ENCODE data around the gene RGL1. TPM values are rescaled to one million over a fixed set of nuclear protein-coding genes. Genes with fewer than 3 reads are reported as not detected.

Gene RGL1
- total RNA-seq, 1 experiment from 2014 or later, result 28.2 TPM

- Histone ChIP-seq H3K27ac (no peak overlapping the region), H3K4me3 (no peak overlapping the region), H3K27me3 (replicated peaks) (no peaks in the 10 kb centered on the region), H3K9me3 (replicated peaks) (no peaks in the 10 kb centered on the region), H3K36me3 (peaks cover 54% of the 10 kb centered on the region), H3K4me1 (replicated peaks) (peaks cover 13% of the 10 kb centered on the region)
- DNase-seq (ENCODE audit: low read depth in 1 of 2, low spot score in 2 of 2), result no peak
Observed at GRCh38 chr1:183918589-183918988, 113.7 kb downstream of the RGL1 start.

- H3K27me3 ChIP-seq (replicated peaks), result no peaks in the 10 kb centered on the region
- no peaks in the 10 kb centered on the region for H3K9me3 ChIP-seq (replicated peaks)
- DNase-seq (ENCODE audit: low read depth in 1 of 2, low spot score in 2 of 2), result no peak
- no peak overlapping the region for H3K27ac ChIP-seq
- H3K36me3 ChIP-seq, result peaks cover 50% of the 10 kb centered on the region
- no peak overlapping the region for H3K4me3 ChIP-seq
- peaks cover 9% of the 10 kb centered on the region for H3K4me1 ChIP-seq (replicated peaks)
Observed at GRCh38 chr1:183920651-183921050, 115.7 kb downstream of the RGL1 start.

- Histone ChIP-seq H3K36me3 (peaks cover 44% of the 10 kb centered on the region), H3K4me1 (replicated peaks) (no peaks in the 10 kb centered on the region), H3K27me3 (replicated peaks) (no peaks in the 10 kb centered on the region), H3K9me3 (replicated peaks) (no peaks in the 10 kb centered on the region), H3K4me3 (no peak overlapping the region), H3K27ac (no peak overlapping the region)
- DNase-seq (ENCODE audit: low read depth in 1 of 2, low spot score in 2 of 2), result no peak
Observed at GRCh38 chr1:183922197-183922596, 117.3 kb downstream of the RGL1 start.

- peaks cover 38% of the 10 kb centered on the region for H3K36me3 ChIP-seq
- no peaks in the 10 kb centered on the region for H3K4me1 ChIP-seq (replicated peaks)
- DNase-seq (ENCODE audit: low read depth in 1 of 2, low spot score in 2 of 2), result no peak
- no peaks in the 10 kb centered on the region for H3K9me3 ChIP-seq (replicated peaks)
- H3K27ac ChIP-seq, result no peak overlapping the region
- no peak overlapping the region for H3K4me3 ChIP-seq
- H3K27me3 ChIP-seq (replicated peaks), result no peaks in the 10 kb centered on the region
Observed at GRCh38 chr1:183925947-183926346, 121.0 kb downstream of the RGL1 start.

- H3K27me3 ChIP-seq (replicated peaks), result no peaks in the 10 kb centered on the region
- peaks cover 33% of the 10 kb centered on the region for H3K36me3 ChIP-seq
- no peak for DNase-seq (ENCODE audit: low read depth in 1 of 2, low spot score in 2 of 2)
- H3K27ac ChIP-seq, result no peak overlapping the region
- H3K4me1 ChIP-seq (replicated peaks), result no peaks in the 10 kb centered on the region
- H3K4me3 ChIP-seq, result no peak overlapping the region
- no peaks in the 10 kb centered on the region for H3K9me3 ChIP-seq (replicated peaks)
Observed at GRCh38 chr1:183926983-183927382, 122.1 kb downstream of the RGL1 start.

- H3K4me1 ChIP-seq (replicated peaks), result no peaks in the 10 kb centered on the region
- peaks cover 7% of the 10 kb centered on the region for H3K36me3 ChIP-seq
- H3K4me3 ChIP-seq, result no peak overlapping the region
- H3K27me3 ChIP-seq (replicated peaks), result no peaks in the 10 kb centered on the region
- no peaks in the 10 kb centered on the region for H3K9me3 ChIP-seq (replicated peaks)
- no peak for DNase-seq (ENCODE audit: low read depth in 1 of 2, low spot score in 2 of 2)
- no peak overlapping the region for H3K27ac ChIP-seq
Observed at GRCh38 chr1:183931646-183932271, 126.8 kb downstream of the RGL1 start.

GRCh38 chr1:183932412-183932811 lies 127.5 kb downstream of the RGL1 start:
- no peak for DNase-seq (ENCODE audit: low read depth in 1 of 2, low spot score in 2 of 2)
- H3K36me3 ChIP-seq, result peaks cover 4% of the 10 kb centered on the region
- H3K4me3 ChIP-seq, result no peak overlapping the region
- no peaks in the 10 kb centered on the region for H3K4me1 ChIP-seq (replicated peaks)
- H3K27me3 ChIP-seq (replicated peaks), result no peaks in the 10 kb centered on the region
- no peaks in the 10 kb centered on the region for H3K9me3 ChIP-seq (replicated peaks)
- H3K27ac ChIP-seq, result no peak overlapping the region

GRCh38 chr1:183933528-183934179 lies 128.7 kb downstream of the RGL1 start:
- Histone ChIP-seq H3K4me3 (no peak overlapping the region), H3K27me3 (replicated peaks) (no peaks in the 10 kb centered on the region), H3K36me3 (no peaks in the 10 kb centered on the region), H3K9me3 (replicated peaks) (no peaks in the 10 kb centered on the region), H3K27ac (no peak overlapping the region), H3K4me1 (replicated peaks) (no peaks in the 10 kb centered on the region)
- no peak for DNase-seq (ENCODE audit: low read depth in 1 of 2, low spot score in 2 of 2)

- H3K4me1 ChIP-seq (replicated peaks), result no peaks in the 10 kb centered on the region
Observed at GRCh38 chr1:183934314-183934713, 129.4 kb downstream of the RGL1 start.

GRCh38 chr1:183936009-183936408 lies 131.1 kb downstream of the RGL1 start:
- H3K27me3 ChIP-seq (replicated peaks), result no peaks in the 10 kb centered on the region
- no peaks in the 10 kb centered on the region for H3K9me3 ChIP-seq (replicated peaks)
- H3K27ac ChIP-seq, result no peak overlapping the region
- DNase-seq (ENCODE audit: low read depth in 1 of 2, low spot score in 2 of 2), result no peak
- no peak overlapping the region for H3K4me3 ChIP-seq
- no peaks in the 10 kb centered on the region for H3K4me1 ChIP-seq (replicated peaks)
- H3K36me3 ChIP-seq, result no peaks in the 10 kb centered on the region

More at GRCh38 chr1:183934314-183934713, 129.4 kb downstream of the RGL1 start:
- Histone ChIP-seq H3K4me3 (no peak overlapping the region), H3K36me3 (no peaks in the 10 kb centered on the region), H3K9me3 (replicated peaks) (no peaks in the 10 kb centered on the region), H3K27me3 (replicated peaks) (no peaks in the 10 kb centered on the region), H3K27ac (no peak overlapping the region)
- DNase-seq (ENCODE audit: low read depth in 1 of 2, low spot score in 2 of 2), result no peak

- Histone ChIP-seq H3K4me3 (no peak overlapping the region), H3K36me3 (no peaks in the 10 kb centered on the region), H3K27me3 (replicated peaks) (no peaks in the 10 kb centered on the region), H3K9me3 (replicated peaks) (no peaks in the 10 kb centered on the region), H3K27ac (no peak overlapping the region), H3K4me1 (replicated peaks) (no peaks in the 10 kb centered on the region)
- no peak for DNase-seq (ENCODE audit: low read depth in 1 of 2, low spot score in 2 of 2)
Observed at GRCh38 chr1:183936791-183937190, 131.9 kb downstream of the RGL1 start.

- no peak for DNase-seq (ENCODE audit: low read depth in 1 of 2, low spot score in 2 of 2)
- no peaks in the 10 kb centered on the region for H3K36me3 ChIP-seq
- peaks cover 2% of the 10 kb centered on the region for H3K4me1 ChIP-seq (replicated peaks)
- no peaks in the 10 kb centered on the region for H3K9me3 ChIP-seq (replicated peaks)
- no peak overlapping the region for H3K27ac ChIP-seq
- no peaks in the 10 kb centered on the region for H3K27me3 ChIP-seq (replicated peaks)
- no peak overlapping the region for H3K4me3 ChIP-seq
Observed at GRCh38 chr1:183937611-183938010, 132.7 kb downstream of the RGL1 start.

GRCh38 chr1:183941001-183941400 lies 136.1 kb downstream of the RGL1 start:
- Histone ChIP-seq H3K27me3 (replicated peaks) (no peaks in the 10 kb centered on the region), H3K27ac (no peak overlapping the region), H3K36me3 (peaks cover 2% of the 10 kb centered on the region; the same call in 1 of the 2 replicates), H3K9me3 (replicated peaks) (no peaks in the 10 kb centered on the region), H3K4me3 (no peak overlapping the region), H3K4me1 (replicated peaks) (peaks cover 15% of the 10 kb centered on the region)
- no peak for DNase-seq (ENCODE audit: low read depth in 1 of 2, low spot score in 2 of 2)

- Histone ChIP-seq H3K9me3 (replicated peaks) (no peaks in the 10 kb centered on the region), H3K4me3 (no peak overlapping the region), H3K36me3 (peaks cover 2% of the 10 kb centered on the region; the same call in 1 of the 2 replicates), H3K27me3 (replicated peaks) (no peaks in the 10 kb centered on the region), H3K4me1 (replicated peaks) (peaks cover 15% of the 10 kb centered on the region), H3K27ac (peak overlapping the region; percentile 25; the same call in 1 of the 2 replicates)
- peak; percentile 73 to 79 for DNase-seq (ENCODE audit: low read depth in 1 of 2, low spot score in 2 of 2)
Observed at GRCh38 chr1:183942933-183943693, 138.2 kb downstream of the RGL1 start.

Measured in SJSA1 (cell line).